Measurements from ENCODE around the gene MZT1. TPM values are rescaled to one million over a fixed set of nuclear protein-coding genes. Genes with fewer than 3 reads are reported as not detected.

MZT1 gene
- total RNA-seq, 4 donors from 2014 or later = 1.4 to 2.1 (median 1.7) TPM

DNA sequence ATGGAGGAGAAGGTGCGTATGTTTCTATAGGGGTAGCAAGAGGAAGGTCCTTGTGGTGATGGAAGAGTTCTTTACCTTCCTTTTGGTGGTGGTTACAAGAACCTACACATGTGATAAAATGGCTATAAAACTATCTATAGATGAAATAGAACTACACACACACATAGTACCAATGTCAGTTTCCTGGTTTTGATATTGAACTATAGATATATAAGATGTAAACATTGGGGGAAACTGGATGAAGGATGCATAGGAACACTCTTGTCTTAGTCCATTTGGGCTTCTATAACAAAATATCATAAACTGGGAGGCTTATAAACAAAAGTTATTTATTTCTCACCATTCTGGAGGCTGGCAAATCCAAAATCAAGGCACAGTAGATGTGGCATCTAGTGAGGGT is 47.1 kb downstream of the MZT1 start:
- Histone ChIP-seq H3K27ac (no peak overlapping the region), H3K9me3 (no peaks in the 10 kb centered on the region), H3K36me3 (no peaks in the 10 kb centered on the region), H3K27me3 (no peaks in the 10 kb centered on the region), H3K4me1 (no peaks in the 10 kb centered on the region), H3K4me3 (no peak overlapping the region)
- DNase-seq = no peak
- TF ChIP-seq POLR2A (IDR thresholded peaks at IDR 0.05) = no peak
- TF ChIP-seq, protein P1, sequence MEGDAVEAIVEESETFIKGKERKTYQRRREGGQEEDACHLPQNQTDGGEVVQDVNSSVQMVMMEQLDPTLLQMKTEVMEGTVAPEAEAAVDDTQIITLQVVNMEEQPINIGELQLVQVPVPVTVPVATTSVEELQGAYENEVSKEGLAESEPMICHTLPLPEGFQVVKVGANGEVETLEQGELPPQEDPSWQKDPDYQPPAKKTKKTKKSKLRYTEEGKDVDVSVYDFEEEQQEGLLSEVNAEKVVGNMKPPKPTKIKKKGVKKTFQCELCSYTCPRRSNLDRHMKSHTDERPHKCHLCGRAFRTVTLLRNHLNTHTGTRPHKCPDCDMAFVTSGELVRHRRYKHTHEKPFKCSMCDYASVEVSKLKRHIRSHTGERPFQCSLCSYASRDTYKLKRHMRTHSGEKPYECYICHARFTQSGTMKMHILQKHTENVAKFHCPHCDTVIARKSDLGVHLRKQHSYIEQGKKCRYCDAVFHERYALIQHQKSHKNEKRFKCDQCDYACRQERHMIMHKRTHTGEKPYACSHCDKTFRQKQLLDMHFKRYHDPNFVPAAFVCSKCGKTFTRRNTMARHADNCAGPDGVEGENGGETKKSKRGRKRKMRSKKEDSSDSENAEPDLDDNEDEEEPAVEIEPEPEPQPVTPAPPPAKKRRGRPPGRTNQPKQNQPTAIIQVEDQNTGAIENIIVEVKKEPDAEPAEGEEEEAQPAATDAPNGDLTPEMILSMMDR (IDR thresholded peaks at IDR 0.05) = no peak

DNA sequence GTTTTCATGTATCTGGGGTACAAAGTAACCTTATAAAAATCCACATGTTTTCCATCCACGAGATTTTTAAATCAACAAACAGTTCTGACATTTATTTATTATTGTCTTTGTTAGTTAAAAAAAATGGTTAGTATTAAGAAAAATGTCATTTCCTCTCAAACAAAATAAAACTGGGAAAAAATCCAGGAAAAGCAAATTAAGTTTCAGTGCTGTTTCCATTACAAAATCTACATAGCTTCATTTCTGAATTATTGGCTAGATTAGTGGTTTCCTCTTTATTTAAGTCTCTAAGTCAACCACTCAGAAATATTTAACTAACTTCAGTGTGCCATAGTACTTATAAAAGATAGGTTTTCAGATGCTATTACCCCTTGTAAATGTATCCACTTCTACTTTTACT is 49.1 kb downstream of the MZT1 start:
- H3K36me3 ChIP-seq = no peaks in the 10 kb centered on the region
- H3K27ac ChIP-seq = no peak overlapping the region
- no peak for DNase-seq
- H3K4me3 ChIP-seq = no peak overlapping the region
- H3K4me1 ChIP-seq = no peaks in the 10 kb centered on the region
- no peaks in the 10 kb centered on the region for H3K27me3 ChIP-seq
- no peaks in the 10 kb centered on the region for H3K9me3 ChIP-seq
- TF ChIP-seq, protein P1 (IDR thresholded peaks at IDR 0.05) = no peak
- TF ChIP-seq POLR2A (IDR thresholded peaks at IDR 0.05) = no peak

DNA sequence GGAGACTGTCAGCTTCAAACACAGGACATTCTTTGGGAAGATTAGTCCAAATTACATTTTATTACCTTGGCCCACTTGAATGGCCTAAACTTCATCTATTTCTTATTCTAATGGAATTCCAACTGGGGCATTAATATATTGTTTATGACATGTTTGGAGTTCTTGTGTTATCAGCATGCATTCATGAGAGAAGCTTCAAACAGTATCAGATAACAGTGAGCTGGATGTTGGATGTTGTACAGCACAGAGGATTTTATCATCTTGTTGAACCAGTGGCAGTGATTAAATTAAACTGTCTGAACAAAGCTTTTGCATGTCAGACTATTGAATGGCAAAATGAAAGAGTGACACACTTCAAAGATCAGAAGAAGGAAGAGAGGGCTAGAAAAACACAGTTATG is 50.0 kb downstream of the MZT1 start:
- Histone ChIP-seq H3K4me1 (no peaks in the 10 kb centered on the region), H3K27me3 (no peaks in the 10 kb centered on the region), H3K36me3 (no peaks in the 10 kb centered on the region), H3K27ac (no peak overlapping the region), H3K4me3 (no peak overlapping the region), H3K9me3 (no peaks in the 10 kb centered on the region)
- no peak for DNase-seq
- no peak for TF ChIP-seq POLR2A (IDR thresholded peaks at IDR 0.05)
- TF ChIP-seq, protein P1 (IDR thresholded peaks at IDR 0.05) = no peak

DNA sequence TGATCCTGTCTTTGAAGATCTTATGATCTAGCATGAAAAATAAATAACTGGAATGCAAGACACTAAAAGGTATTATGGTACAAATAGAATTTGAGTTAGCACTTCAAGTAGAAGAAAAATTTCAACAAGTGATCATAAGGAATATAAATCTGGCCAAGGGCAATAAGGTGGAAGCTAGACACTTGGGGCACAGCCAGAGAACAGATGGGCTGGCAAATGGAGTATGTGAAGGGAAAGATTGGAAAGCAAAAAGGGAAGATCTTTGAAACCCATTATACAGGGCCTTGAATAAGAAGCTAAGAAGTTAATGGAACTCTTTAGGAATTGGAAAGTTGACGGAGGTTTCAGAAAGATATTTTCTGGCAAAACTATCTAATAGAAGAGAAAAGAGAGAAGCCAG is 61.0 kb downstream of the MZT1 start:
- no peaks in the 10 kb centered on the region for H3K9me3 ChIP-seq
- H3K4me3 ChIP-seq = no peak overlapping the region
- H3K27me3 ChIP-seq = no peaks in the 10 kb centered on the region
- TF ChIP-seq, protein P1 (IDR thresholded peaks at IDR 0.05) = no peak
- no peak for TF ChIP-seq POLR2A (IDR thresholded peaks at IDR 0.05)
- H3K36me3 ChIP-seq = no peaks in the 10 kb centered on the region
- no peak overlapping the region for H3K27ac ChIP-seq
- no peaks in the 10 kb centered on the region for H3K4me1 ChIP-seq
- no peak for DNase-seq

DNA sequence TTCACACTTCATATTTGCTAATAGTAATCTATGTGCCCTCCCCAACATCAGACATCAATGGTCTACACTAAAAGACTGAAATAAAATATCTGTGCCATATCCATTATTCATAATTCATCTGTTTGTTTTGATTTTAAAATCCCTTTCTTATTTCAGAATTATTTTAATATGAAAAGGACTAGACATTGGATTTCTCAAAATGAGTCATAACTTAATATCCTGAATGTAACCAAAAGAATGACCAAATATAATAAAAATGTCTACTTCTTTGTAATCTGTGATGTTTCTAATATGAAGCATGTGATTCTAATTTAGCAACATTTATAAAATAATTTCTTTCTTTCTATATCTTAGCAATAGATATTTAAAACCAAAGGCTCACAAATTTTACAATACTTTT is 64.9 kb downstream of the MZT1 start:
- no peaks in the 10 kb centered on the region for H3K9me3 ChIP-seq
- no peak overlapping the region for H3K27ac ChIP-seq
- no peaks in the 10 kb centered on the region for H3K27me3 ChIP-seq
- H3K4me1 ChIP-seq = no peaks in the 10 kb centered on the region
- TF ChIP-seq, protein P1 (IDR thresholded peaks at IDR 0.05) = no peak
- TF ChIP-seq POLR2A (IDR thresholded peaks at IDR 0.05) = no peak
- no peak overlapping the region for H3K4me3 ChIP-seq
- no peaks in the 10 kb centered on the region for H3K36me3 ChIP-seq
- no peak for DNase-seq

Small RNA genes within 50 kb of the gene (small RNA-seq; reads per million reads assigned to genes)
- gene RNU6-80P = 0 reads per million in 2 donors

Other genes starting within 250 kb of the MZT1 start
- 10 to 100 TPM in 2 of 4 donors, 1 to 10 TPM in 2; 5.0 to 22.3 (median 10.2) TPM for gene BORA, start 294 bp upstream of the MZT1 start, total RNA-seq
- 10 to 100 TPM; 12.9 to 29.7 (median 19.3) TPM for gene DIS3, start 54.3 kb upstream of the MZT1 start, total RNA-seq
- 100 to 1,000 TPM in 1 of 4 donors, 10 to 100 TPM in 3; 21.0 to 159 (median 36.4) TPM for gene PIBF1, start 54.5 kb upstream of the MZT1 start, total RNA-seq